H1 (cell line): ENCODE measurements around the gene LRRC4C. TPM values are rescaled to one million over a fixed set of nuclear protein-coding genes. Genes with fewer than 3 reads are reported as not detected.

Source experiments
- CTCF ChIA-PET: fragments of 300-600 bp; sonication (Branson Sonifier 250); formaldehyde crosslinking; loops from one replicate; lab custom pipeline; 2021; ENCODE audit not compliant: partially characterized antibody; lab: Charles Lee
- POLR2A ChIA-PET: fragments of 300-600 bp; sonication (Branson Sonifier 250); formaldehyde crosslinking; loops from one replicate; lab custom pipeline; 2021; ENCODE audit warnings: inconsistent platforms; ENCODE audit not compliant: partially characterized antibody; lab: Charles Lee
- DNase-seq, 2 experiments: peaks; one replicate each; pipeline versions ENCODE4 v3.0.0 to v3.0.0-alpha.2; 2010 to 2022; ENCODE audit warnings: low spot score in 2 of 2, low read depth in 1 of 2, mixed read lengths in 1 of 2
- FAIRE-seq: peaks from 2 replicates; lab custom pipeline; 2011; peaks lifted over from hg19 to GRCh38; lab: Jason Lieb, UNC
- H2AFZ ChIP-seq: 2 replicates; pipeline ENCODE4 v1.8.1; 2012; ENCODE audit warnings: low read length, inconsistent platforms
- H2AK5ac ChIP-seq: 2 replicates; pipeline ENCODE4 v1.6.1; 2013; ENCODE audit warnings: low read depth, low read length
- H2BK120ac ChIP-seq: replicated peaks from 2 replicates; pipeline ENCODE3; 2013; ENCODE audit warnings: low read depth, low read length, inconsistent platforms
- H2BK12ac ChIP-seq: 2 replicates; pipeline ENCODE4 v1.6.1; 2013; ENCODE audit warnings: low read depth, low read length
- H2BK15ac ChIP-seq: 2 replicates; pipeline ENCODE4 v1.6.1; 2013; ENCODE audit warnings: low read length
- H2BK20ac ChIP-seq: 2 replicates; pipeline ENCODE4 v1.6.1; 2013; ENCODE audit warnings: low read length
- H2BK5ac ChIP-seq: 2 replicates; pipeline ENCODE4 v1.6.1; 2013; ENCODE audit warnings: low read depth, low read length
- H3K14ac ChIP-seq: 2 replicates; pipeline ENCODE4 v1.6.1; 2013; ENCODE audit warnings: inconsistent platforms; ENCODE audit not compliant: insufficient read length
- H3K18ac ChIP-seq: 2 replicates; pipeline ENCODE4 v1.6.1; 2013; ENCODE audit warnings: low read length; ENCODE audit errors: extremely low read depth
- H3K23ac ChIP-seq: 2 replicates; pipeline ENCODE4 v1.6.1; 2013; ENCODE audit warnings: inconsistent platforms; ENCODE audit not compliant: insufficient read length
- H3K23me2 ChIP-seq: 2 replicates; pipeline ENCODE4 v1.6.1; 2013; ENCODE audit warnings: low read depth, low read length
- H3K27ac ChIP-seq: 2 replicates; pipeline ENCODE4 v1.6.1; 2011; ENCODE audit warnings: low read depth, low read length, inconsistent platforms
- H3K27me3 ChIP-seq, 4 experiments: replicated peaks in 1 of 4; 1 replicate in 1 of 4; 2 replicates in 3 of 4; pipeline versions ENCODE4 v1.6.1 to v1.8.1; 2011 to 2013; ENCODE audit warnings: low read length in 3 of 4, mild to moderate bottlenecking in 3 of 4, inconsistent platforms in 2 of 4, mixed read lengths in 2 of 4, moderate library complexity in 1 of 4; ENCODE audit not compliant: control insufficient read depth in 3 of 4, insufficient read depth in 3 of 4; ENCODE audit errors: extremely low read depth in 1 of 4
- H3K36me3 ChIP-seq, 4 experiments: 2 replicates each; pipeline versions ENCODE4 v1.6.1 to v1.8.1; 2011 to 2013; ENCODE audit warnings: mild to moderate bottlenecking in 4 of 4, low read length in 3 of 4, moderate library complexity in 2 of 4, control low read depth in 1 of 4, inconsistent platforms in 1 of 4; ENCODE audit not compliant: insufficient read depth in 4 of 4, control insufficient read depth in 2 of 4
- H3K4ac ChIP-seq: replicated peaks from 2 replicates; pipeline ENCODE3; 2013; ENCODE audit warnings: low read length, low read depth, mixed read lengths, inconsistent platforms; ENCODE audit not compliant: insufficient read length
- H3K4me1 ChIP-seq, 4 experiments: replicated peaks in 1 of 4; 1 replicate in 1 of 4; 2 replicates in 3 of 4; pipeline versions ENCODE4 v1.6.1 to v1.8.1; 2011 to 2013; ENCODE audit warnings: low read length in 3 of 4, inconsistent platforms in 2 of 4, mixed read lengths in 1 of 4; ENCODE audit not compliant: insufficient read depth in 4 of 4, control insufficient read depth in 3 of 4
- H3K4me2 ChIP-seq, 2 experiments: 2 replicates each; pipeline versions ENCODE4 v1.6.1 to v1.8.1; 2011 to 2013; ENCODE audit warnings: low read depth in 2 of 2, low read length in 2 of 2, control low read depth in 1 of 2, inconsistent platforms in 1 of 2, mild to moderate bottlenecking in 1 of 2; ENCODE audit not compliant: insufficient read depth in 1 of 2
- H3K4me3 ChIP-seq, 4 experiments: fragments of 200-600, 300-600 bp in 1 of 4; sonication (generic), shearing (Covaris generic), sonication (Bioruptor Twin) in 1 of 4; 2 replicates each; pipeline versions ENCODE4 v1.5.1 to v1.8.1; 2011 to 2016; ENCODE audit warnings: low read length in 4 of 4, low read depth in 3 of 4, control low read depth in 2 of 4, inconsistent platforms in 2 of 4, mild to moderate bottlenecking in 2 of 4, mixed read lengths in 1 of 4, moderate library complexity in 1 of 4; ENCODE audit not compliant: insufficient read depth in 2 of 4; ENCODE audit errors: extremely low read depth in 1 of 4
- H3K56ac ChIP-seq: replicated peaks from 2 replicates; pipeline ENCODE3; 2013; ENCODE audit warnings: low read depth, mild to moderate bottlenecking, mixed read lengths, low read length, inconsistent platforms; ENCODE audit not compliant: insufficient read length
- H3K79me1 ChIP-seq: 2 replicates; pipeline ENCODE4 v1.6.1; 2013; ENCODE audit warnings: low read depth, low read length, control low read depth
- H3K79me2 ChIP-seq, 2 experiments: 2 replicates each; pipeline versions ENCODE4 v1.6.1 to v1.8.1; 2012 to 2013; ENCODE audit warnings: low read length in 2 of 2, mild to moderate bottlenecking in 2 of 2, inconsistent platforms in 1 of 2; ENCODE audit not compliant: insufficient read depth in 2 of 2, control insufficient read depth in 1 of 2
- H3K9ac ChIP-seq, 4 experiments: replicated peaks in 1 of 4; 1 replicate in 1 of 4; 2 replicates in 3 of 4; pipeline versions ENCODE4 v1.6.1 to v1.8.1; 2011 to 2013; ENCODE audit warnings: low read depth in 3 of 4, low read length in 3 of 4, control low read depth in 2 of 4, mild to moderate bottlenecking in 2 of 4, moderate library complexity in 2 of 4, inconsistent platforms in 1 of 4; ENCODE audit errors: extremely low read depth in 1 of 4
- H3K9me3 ChIP-seq, 2 experiments: 2 replicates each; pipeline versions ENCODE4 v1.6.1 to v1.8.1; 2012 to 2013; ENCODE audit warnings: mild to moderate bottlenecking in 2 of 2, moderate library complexity in 2 of 2, control low read depth in 1 of 2, inconsistent platforms in 1 of 2, low read depth in 1 of 2, low read length in 1 of 2, mixed read lengths in 1 of 2; ENCODE audit not compliant: insufficient read depth in 2 of 2
- H4K20me1 ChIP-seq, 2 experiments: replicated peaks in 1 of 2; 2 replicates each; pipeline versions ENCODE3 to v1.8.1; 2011 to 2013; ENCODE audit warnings: inconsistent platforms in 2 of 2, low read length in 2 of 2, mild to moderate bottlenecking in 1 of 2; ENCODE audit not compliant: insufficient read depth in 2 of 2, control insufficient read depth in 1 of 2
- H4K5ac ChIP-seq: 2 replicates; pipeline ENCODE4 v1.6.1; 2013; ENCODE audit warnings: low read length, low read depth, mixed read lengths, inconsistent platforms; ENCODE audit not compliant: insufficient read length
- H4K8ac ChIP-seq: 2 replicates; pipeline ENCODE4 v1.8.0; 2013; ENCODE audit warnings: mild to moderate bottlenecking, moderate library complexity, low read length, inconsistent platforms; ENCODE audit not compliant: insufficient read depth; ENCODE audit errors: extremely low read depth
- H4K91ac ChIP-seq: replicated peaks from 2 replicates; pipeline ENCODE3; 2013; ENCODE audit warnings: low read length, mixed read lengths, inconsistent platforms; ENCODE audit not compliant: insufficient read length
- ATF3 ChIP-seq: IDR thresholded peaks from 2 replicates; pipeline ENCODE4 v1.6.1; 2011; ENCODE audit warnings: low read depth, mild to moderate bottlenecking, low read length; ENCODE audit not compliant: insufficient read depth
- CTBP2 ChIP-seq: IDR thresholded peaks from 2 replicates; pipeline ENCODE4 v1.7.0; 2011; ENCODE audit warnings: borderline replicate concordance, mild to moderate bottlenecking, moderate library complexity, mixed read lengths, low read length; ENCODE audit not compliant: insufficient read depth, insufficient read length
- EZH2 ChIP-seq: fragments of 200-600 bp; sonication (generic); IDR thresholded peaks from 2 replicates; pipeline ENCODE4 v1.7.1; 2012; ENCODE audit warnings: low read depth, mild to moderate bottlenecking, moderate library complexity, low read length, inconsistent platforms; ENCODE audit not compliant: severe bottlenecking
- HDAC2 ChIP-seq, 2 experiments: fragments of 300-600 bp in 1 of 2; sonication (generic) in 1 of 2; IDR thresholded peaks; 2 replicates each; pipeline ENCODE4 v1.6.1; 2011 to 2012; ENCODE audit warnings: low read depth in 2 of 2, low read length in 2 of 2, mild to moderate bottlenecking in 2 of 2, moderate library complexity in 2 of 2, borderline replicate concordance in 1 of 2, inconsistent platforms in 1 of 2
- JUN ChIP-seq: IDR thresholded peaks from 2 replicates; pipeline ENCODE4 v1.6.1; 2011; ENCODE audit warnings: low read depth, mild to moderate bottlenecking, improper control_type of control experiment, low read length
- KDM4A ChIP-seq: IDR thresholded peaks from one replicate; pipeline ENCODE4 v1.7.1; 2012; ENCODE audit warnings: low read depth, mild to moderate bottlenecking, moderate library complexity, low read length, inconsistent platforms; ENCODE audit not compliant: severe bottlenecking
- MAFK ChIP-seq: IDR thresholded peaks from 2 replicates; pipeline ENCODE4 v1.6.1; 2012; ENCODE audit warnings: low read depth, mild to moderate bottlenecking, improper control_type of control experiment, low read length
- MAX ChIP-seq: IDR thresholded peaks from 2 replicates; pipeline ENCODE4 v1.6.1; 2012; ENCODE audit warnings: inconsistent platforms
- NANOG ChIP-seq: IDR thresholded peaks from 2 replicates; pipeline ENCODE4 v1.6.1; 2011; ENCODE audit warnings: low read length, low read depth, mild to moderate bottlenecking, inconsistent platforms; ENCODE audit not compliant: insufficient read depth, poor library complexity, severe bottlenecking
- PHF8 ChIP-seq: fragments of 200-600 bp; sonication (generic); conservative IDR thresholded peaks from 2 replicates; pipeline ENCODE4 v1.7.1; 2012; ENCODE audit warnings: low read depth, mild to moderate bottlenecking, inconsistent platforms, low read length, moderate library complexity
- POLR2A ChIP-seq, 2 experiments: IDR thresholded peaks; 1 replicate in 1 of 2; 2 replicates in 1 of 2; pipeline ENCODE4 v1.6.1; 2011; ENCODE audit warnings: low read depth in 2 of 2, low read length in 2 of 2, mild to moderate bottlenecking in 2 of 2; ENCODE audit errors: control extremely low read depth in 1 of 2
- POLR2AphosphoS5 ChIP-seq: IDR thresholded peaks from 2 replicates; pipeline ENCODE4 v1.6.1; 2011; ENCODE audit warnings: low read depth, low read length
- POU5F1 ChIP-seq: IDR thresholded peaks from 2 replicates; pipeline ENCODE4 v1.6.1; 2011; ENCODE audit warnings: low read depth, mild to moderate bottlenecking, low read length, moderate library complexity
- whole genome bisulfite sequencing, 2 experiments: shearing (Covaris generic) in 1 of 2; methylation state at CpG; one replicate each; pipeline versions ENCODE4 v1.1.6 to v1.1.7; 2013 to 2015; ENCODE audit warnings: low lambda C conversion rate in 2 of 2, mixed read lengths in 2 of 2, inconsistent platforms in 1 of 2, low coverage in 1 of 2, missing lambda C conversion rate in 1 of 2; ENCODE audit not compliant: insufficient replicate concordance in 2 of 2, insufficient coverage in 1 of 2, insufficient read length in 1 of 2; ENCODE audit errors: extremely low coverage in 1 of 2, missing lambda C conversion rate in 1 of 2; 5-methylcytosine and 5-hydroxymethylcytosine counted together
- polyA plus RNA-seq, 7 experiments: library from polyadenylated mRNA; depleted of rRNA in 3 of 7; stranded (reverse) in 5 of 7; unstranded in 2 of 7; fragments of >200 nt in 5 of 7; fragments of 200-250 nt in 2 of 7; gene quantifications; 1 replicate in 5 of 7; 2 replicates in 1 of 7; 4 replicates in 1 of 7; pipeline versions ENCODE4 v1.2.1 to v1.2.3, GENCODE V29; 2011 to 2013; ENCODE audit warnings: missing spikeins in 2 of 7, mixed read lengths in 2 of 7
- total RNA-seq: library from RNA; stranded (reverse); fragmentation: NEBNext Ultra II Directional; extraction: Animal tissue kit (Norgen Biotek cat#: 25700); gene quantifications from 2 replicates; pipeline ENCODE4 v1.2.1, GENCODE V29; 2021

Gene LRRC4C
- total and polyA plus RNA-seq, 2 of the 8 experiments (the other 6 are each of a cell fraction or from before 2014, with no cell fraction given) = 0.23 to 2.2 TPM

- Histone ChIP-seq H3K9ac (no peak overlapping the region), H3K23ac (no peak overlapping the region), H2BK120ac (no peak overlapping the region), H3K9me3 (no peaks in the 10 kb centered on the region), H2AFZ (no peak overlapping the region), H3K23me2 (no peaks in the 10 kb centered on the region), H2BK12ac (no peak overlapping the region), H3K4me1 (no peaks in the 10 kb centered on the region), H3K27ac (no peak overlapping the region), H3K36me3 (no peaks in the 10 kb centered on the region), H4K5ac (no peak overlapping the region), H3K4ac (no peak overlapping the region), H2BK5ac (no peak overlapping the region), H4K8ac (no peak overlapping the region), H3K14ac (no peak overlapping the region), H3K18ac (no peak overlapping the region), H3K4me3 (no peak overlapping the region), H4K91ac (no peak overlapping the region), H3K4me2 (no peak overlapping the region), H2BK15ac (no peak overlapping the region)
- 95% methylated on average over 1 of the region's 1 CpG; no CpG with 5 or more reads in 1 of the 2 experiments for WGBS, 2 experiments
- CTCF ChIA-PET = no interaction called here
- POLR2A ChIA-PET = no interaction called here
- TF ChIP-seq MAX = no peak
- TF ChIP-seq POLR2A (IDR thresholded peaks at IDR 0.05; ENCODE audit: control extremely low read depth in 1 of 2, low read depth in 2 of 2, low read length in 2 of 2) = no peak
- no peak for TF ChIP-seq PHF8
- no peak for TF ChIP-seq EZH2
- no peak for TF ChIP-seq ATF3
- no peak for TF ChIP-seq POLR2AphosphoS5
- no peak for TF ChIP-seq NANOG
- no peak for TF ChIP-seq MAFK
- no peak for TF ChIP-seq JUN
- TF ChIP-seq CTBP2 = no peak
- no peak for TF ChIP-seq KDM4A
- no peak for TF ChIP-seq HDAC2 (IDR thresholded peaks at IDR 0.05; ENCODE audit: borderline replicate concordance in 1 of 2, low read depth in 2 of 2, low read length in 2 of 2)
- TF ChIP-seq POU5F1 = no peak
- TF ChIP-seq, all 59 proteins: peak for 0
- Histone ChIP-seq H3K56ac (no peak overlapping the region), H3K79me1 (no peaks in the 10 kb centered on the region), H3K79me2 (no peaks in the 10 kb centered on the region), H2BK20ac (no peak overlapping the region), H4K20me1 (no peaks in the 10 kb centered on the region), H3K27me3 (no peaks in the 10 kb centered on the region), H2AK5ac (no peak overlapping the region)
- FAIRE-seq = no peak
- no peak for DNase-seq
Observed at GRCh38 chr11:40514124-40514523, 945.3 kb downstream of the LRRC4C start.
